GM04504 (cell line): ENCODE results near the gene PSMG4.

Source experiments
- DNase-seq: peaks from one replicate; pipeline ENCODE4 v3.0.0-alpha.2; 2012; ENCODE audit warnings: low read depth

The PSMG4 gene

GRCh38 chr6:3309391-3310050 lies 50.8 kb downstream of the PSMG4 start:
- DNase-seq = no peak

- DNase-seq = no peak
Measured at GRCh38 chr6:3310051-3310448, 51.3 kb downstream of the PSMG4 start.

DNA sequence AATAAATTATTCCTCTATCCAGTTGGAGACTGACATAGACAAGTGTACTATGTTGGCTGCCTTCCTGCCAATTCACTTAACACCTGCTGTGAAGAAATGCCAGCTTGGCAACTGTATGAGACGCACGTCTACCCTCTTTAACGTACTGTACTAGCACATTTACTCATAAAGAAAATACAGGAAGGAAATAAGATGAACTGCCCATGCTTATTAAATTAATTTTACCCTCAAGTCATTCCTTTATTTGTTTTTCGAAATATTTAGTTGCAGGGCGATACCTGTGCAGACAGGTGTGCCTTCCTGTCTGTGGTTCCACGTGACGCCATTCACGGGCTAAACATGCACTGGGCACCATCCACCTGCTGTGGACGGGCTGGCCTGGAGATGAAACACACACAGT lies 52.0 kb downstream of the PSMG4 start:
- DNase-seq = no peak

- DNase-seq = no peak
Measured at GRCh38 chr6:3311826-3312225, 53.1 kb downstream of the PSMG4 start.

GRCh38 chr6:3312604-3313231 lies 54.0 kb downstream of the PSMG4 start:
- DNase-seq = no peak

GRCh38 chr6:3314176-3314575 lies 55.4 kb downstream of the PSMG4 start:
- no peak for DNase-seq

DNA sequence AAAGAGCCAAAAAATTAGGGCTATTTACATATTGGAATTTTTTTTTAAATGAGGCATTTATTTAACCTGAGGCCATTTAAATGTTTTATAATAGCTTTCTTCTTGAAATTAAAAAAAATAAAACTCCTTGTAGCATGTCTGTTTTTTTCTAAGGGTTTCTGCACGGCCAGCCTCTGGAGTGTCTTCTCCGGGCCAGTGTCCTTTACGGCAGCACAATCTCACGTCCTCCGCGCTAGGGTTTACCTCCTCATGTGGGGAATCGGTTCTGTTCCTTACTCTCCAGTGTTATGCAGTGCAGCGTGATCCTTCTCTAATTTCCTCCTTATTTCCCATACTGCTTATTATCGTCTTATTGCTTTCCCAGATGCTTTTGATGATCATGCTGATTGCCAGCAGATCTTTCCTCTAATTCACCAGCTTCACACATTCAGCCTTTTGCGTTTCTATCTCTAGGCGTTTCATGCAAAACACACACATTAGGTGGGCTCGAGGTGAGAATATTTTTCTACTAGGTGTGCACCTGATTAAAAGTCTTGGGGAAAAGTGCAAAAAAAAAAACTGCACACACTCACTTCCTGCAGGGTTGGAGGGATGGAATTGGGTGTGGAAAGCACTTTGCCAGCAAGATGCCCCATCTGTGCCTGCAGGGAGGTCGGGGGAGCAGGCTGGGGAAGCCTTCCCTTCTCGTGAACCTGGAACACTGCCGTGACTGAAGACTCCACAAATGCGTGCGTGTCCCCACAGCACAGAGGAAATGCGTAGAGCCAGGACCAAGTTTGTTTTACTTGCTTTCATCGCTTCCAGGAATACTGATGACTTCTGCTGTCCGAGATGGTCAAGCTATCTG lies 56.1 kb downstream of the PSMG4 start:
- DNase-seq = no peak

DNA sequence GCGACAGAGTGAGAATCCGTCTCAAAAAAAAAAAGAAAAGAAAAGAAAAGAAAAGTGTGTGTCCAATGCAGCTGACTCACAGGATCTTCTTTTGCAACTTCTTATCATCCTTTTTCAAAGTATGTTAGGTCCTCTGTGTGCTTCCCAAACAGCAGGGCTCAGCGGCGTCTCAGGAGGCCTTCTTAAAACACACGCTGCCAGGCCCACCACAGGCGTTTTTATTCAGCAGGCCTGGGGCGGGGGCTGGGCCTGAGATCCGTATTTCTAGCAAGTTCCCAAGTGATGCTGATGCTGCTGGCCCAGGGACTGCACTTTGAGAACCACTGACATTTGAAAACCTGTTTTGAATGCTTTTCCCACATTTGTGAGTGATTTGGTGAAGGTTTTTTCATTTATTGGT lies 57.1 kb downstream of the PSMG4 start:
- no peak for DNase-seq

GRCh38 chr6:3316331-3316730 lies 57.6 kb downstream of the PSMG4 start:
- no peak for DNase-seq

- DNase-seq = no peak
Measured at GRCh38 chr6:3316818-3317217, 58.1 kb downstream of the PSMG4 start.
